Ishikawa (cell line): ENCODE measurements around the gene AP3D1.

Experiments
- CEBPB ChIP-seq: IDR thresholded peaks from 2 replicates; pipeline ENCODE4 v1.6.1; 2012
- CREB1 ChIP-seq: IDR thresholded peaks from 2 replicates; pipeline ENCODE4 v1.6.1; 2012; ENCODE audit warnings: low read depth
- EGR1 ChIP-seq: IDR thresholded peaks from 2 replicates; pipeline ENCODE4 v1.6.1; 2012
- EP300 ChIP-seq: IDR thresholded peaks from 2 replicates; pipeline ENCODE4 v1.6.1; 2012; ENCODE audit warnings: borderline replicate concordance
- FOXM1 ChIP-seq: IDR thresholded peaks from 2 replicates; pipeline ENCODE4 v1.6.1; 2012; ENCODE audit warnings: low read depth, borderline replicate concordance
- NFIC ChIP-seq: IDR thresholded peaks from 2 replicates; pipeline ENCODE4 v1.6.1; 2012
- RAD21 ChIP-seq: IDR thresholded peaks from 2 replicates; pipeline ENCODE4 v1.6.1; 2012; ENCODE audit warnings: low read depth
- TAF1 ChIP-seq: IDR thresholded peaks from 2 replicates; pipeline ENCODE4 v1.6.1; 2012; ENCODE audit warnings: low read depth, mild to moderate bottlenecking
- TCF12 ChIP-seq: IDR thresholded peaks from 2 replicates; pipeline ENCODE4 v1.6.1; 2012; ENCODE audit warnings: low read depth
- TEAD4 ChIP-seq: IDR thresholded peaks from 2 replicates; pipeline ENCODE4 v1.6.1; 2012
- YY1 ChIP-seq: IDR thresholded peaks from 2 replicates; pipeline ENCODE4 v1.6.1; 2012; ENCODE audit warnings: low read depth
- ZBTB7A ChIP-seq: IDR thresholded peaks from 2 replicates; pipeline ENCODE4 v1.6.1; 2012; ENCODE audit warnings: low read depth
- TF ChIP-seq, protein P1 (sequence below): IDR thresholded peaks from 2 replicates; pipeline ENCODE4 v1.6.1; 2012; ENCODE audit warnings: low read depth, mild to moderate bottlenecking
- TF ChIP-seq, protein P2 (sequence below): IDR thresholded peaks from 2 replicates; pipeline ENCODE4 v1.6.1; 2012
- TF ChIP-seq, protein P3 (sequence below): IDR thresholded peaks from 2 replicates; pipeline ENCODE4 v1.6.1; 2012

AP3D1 gene

DNA sequence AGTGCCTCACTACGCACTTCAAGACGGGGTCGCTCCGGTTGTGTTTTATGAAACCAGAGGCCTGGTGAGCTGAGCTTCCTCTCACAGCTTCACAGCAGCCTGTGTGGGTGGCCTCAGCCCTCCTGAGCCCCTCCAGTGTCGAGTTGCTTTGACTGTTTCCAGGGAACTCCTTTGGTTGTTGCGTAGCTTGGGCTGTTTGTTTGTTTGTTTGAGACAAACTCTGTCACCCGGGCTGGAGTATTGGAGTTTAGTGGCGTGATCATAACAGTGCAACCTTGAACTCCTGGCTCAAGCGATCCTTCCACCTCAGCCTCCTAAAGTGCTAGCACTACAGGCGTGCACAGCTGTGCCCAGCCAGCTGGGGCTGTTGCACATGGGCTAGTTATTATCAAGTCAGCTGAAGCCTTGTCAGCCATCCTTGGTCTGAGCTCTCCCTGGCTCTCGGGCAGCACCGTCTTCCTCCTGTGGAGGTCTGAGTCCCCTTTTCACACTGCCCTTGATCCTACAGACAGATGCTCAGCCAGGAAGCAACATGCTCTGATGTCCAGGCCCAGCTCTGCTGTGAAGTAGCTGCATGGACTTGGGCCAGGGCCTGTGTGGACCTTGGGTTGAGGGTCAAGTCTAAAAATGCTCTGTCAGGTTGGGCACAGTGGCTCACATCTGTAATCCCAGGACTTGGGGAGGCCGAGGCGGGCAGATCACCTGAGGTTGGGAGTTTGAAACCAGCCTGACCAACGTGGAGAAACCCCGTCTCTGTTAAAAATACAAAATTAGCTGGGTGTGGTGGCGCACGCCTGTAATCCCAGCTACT, 22.6 kb upstream of the AP3D1 start:
- TF ChIP-seq TCF12 (no peak), CEBPB (no peak), EP300 (no peak), ZBTB7A (no peak), NFIC (no peak), RAD21 (no peak), TAF1 (no peak)
- TF ChIP-seq, protein P1, sequence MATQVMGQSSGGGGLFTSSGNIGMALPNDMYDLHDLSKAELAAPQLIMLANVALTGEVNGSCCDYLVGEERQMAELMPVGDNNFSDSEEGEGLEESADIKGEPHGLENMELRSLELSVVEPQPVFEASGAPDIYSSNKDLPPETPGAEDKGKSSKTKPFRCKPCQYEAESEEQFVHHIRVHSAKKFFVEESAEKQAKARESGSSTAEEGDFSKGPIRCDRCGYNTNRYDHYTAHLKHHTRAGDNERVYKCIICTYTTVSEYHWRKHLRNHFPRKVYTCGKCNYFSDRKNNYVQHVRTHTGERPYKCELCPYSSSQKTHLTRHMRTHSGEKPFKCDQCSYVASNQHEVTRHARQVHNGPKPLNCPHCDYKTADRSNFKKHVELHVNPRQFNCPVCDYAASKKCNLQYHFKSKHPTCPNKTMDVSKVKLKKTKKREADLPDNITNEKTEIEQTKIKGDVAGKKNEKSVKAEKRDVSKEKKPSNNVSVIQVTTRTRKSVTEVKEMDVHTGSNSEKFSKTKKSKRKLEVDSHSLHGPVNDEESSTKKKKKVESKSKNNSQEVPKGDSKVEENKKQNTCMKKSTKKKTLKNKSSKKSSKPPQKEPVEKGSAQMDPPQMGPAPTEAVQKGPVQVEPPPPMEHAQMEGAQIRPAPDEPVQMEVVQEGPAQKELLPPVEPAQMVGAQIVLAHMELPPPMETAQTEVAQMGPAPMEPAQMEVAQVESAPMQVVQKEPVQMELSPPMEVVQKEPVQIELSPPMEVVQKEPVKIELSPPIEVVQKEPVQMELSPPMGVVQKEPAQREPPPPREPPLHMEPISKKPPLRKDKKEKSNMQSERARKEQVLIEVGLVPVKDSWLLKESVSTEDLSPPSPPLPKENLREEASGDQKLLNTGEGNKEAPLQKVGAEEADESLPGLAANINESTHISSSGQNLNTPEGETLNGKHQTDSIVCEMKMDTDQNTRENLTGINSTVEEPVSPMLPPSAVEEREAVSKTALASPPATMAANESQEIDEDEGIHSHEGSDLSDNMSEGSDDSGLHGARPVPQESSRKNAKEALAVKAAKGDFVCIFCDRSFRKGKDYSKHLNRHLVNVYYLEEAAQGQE = no peak

DNA sequence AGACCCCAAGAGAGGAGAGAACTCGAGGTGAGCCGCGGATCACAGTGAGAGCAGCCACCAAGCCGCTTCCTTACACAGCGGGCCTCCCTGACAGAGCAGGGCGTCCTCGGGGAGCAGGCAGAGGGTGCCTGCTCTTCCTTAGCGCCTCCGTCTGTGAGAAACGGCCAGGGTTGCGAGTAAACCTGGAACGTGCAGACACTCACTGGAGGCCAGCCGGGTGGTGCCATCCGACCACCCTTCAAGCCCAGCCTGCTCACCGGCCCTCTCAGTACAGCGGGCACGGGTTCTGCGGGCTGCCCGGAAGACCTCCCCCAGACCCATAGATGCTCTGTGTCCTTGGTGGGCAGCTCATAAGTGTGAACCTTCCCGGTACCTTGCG, 22.0 kb upstream of the AP3D1 start:
- TF ChIP-seq, protein P2, sequence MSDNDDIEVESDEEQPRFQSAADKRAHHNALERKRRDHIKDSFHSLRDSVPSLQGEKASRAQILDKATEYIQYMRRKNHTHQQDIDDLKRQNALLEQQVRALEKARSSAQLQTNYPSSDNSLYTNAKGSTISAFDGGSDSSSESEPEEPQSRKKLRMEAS = no peak

DNA sequence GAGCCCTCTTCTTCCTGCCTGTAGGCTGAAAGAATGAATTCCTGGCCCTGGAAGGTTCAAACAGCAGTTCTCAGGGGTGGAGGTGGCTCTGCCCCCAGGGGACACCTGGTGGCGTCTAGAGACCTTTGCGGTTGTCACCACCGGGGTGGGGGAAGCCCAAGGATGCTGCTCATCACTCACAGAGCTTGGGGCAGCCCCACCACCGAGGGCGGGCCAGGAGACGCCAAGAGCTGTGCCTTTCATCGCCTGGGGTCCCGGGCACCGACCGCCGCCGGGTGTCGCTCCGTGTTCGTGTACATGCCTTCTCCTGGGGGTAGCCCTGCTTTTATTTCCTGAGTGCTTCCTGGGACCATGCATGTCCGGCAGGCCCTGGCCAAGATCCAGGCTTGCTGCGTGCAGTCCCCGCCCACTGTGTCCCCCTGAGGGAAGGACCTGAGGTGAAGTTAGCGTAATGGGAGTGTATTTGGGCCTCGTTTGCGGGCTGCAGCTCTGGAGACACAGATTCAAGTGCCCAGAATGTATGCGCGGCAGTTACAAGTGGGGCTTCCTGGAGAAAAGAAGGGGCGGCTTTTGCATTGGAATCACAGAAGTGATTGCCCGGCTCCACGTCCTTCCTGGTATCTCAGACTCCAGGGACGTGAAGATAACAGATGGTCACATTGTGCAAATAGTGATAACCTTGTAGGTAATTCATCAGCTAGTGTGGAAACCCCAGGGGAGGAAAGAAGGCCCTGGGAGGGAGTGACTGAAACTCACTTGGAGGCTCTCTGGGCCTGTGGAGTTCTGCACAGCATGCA, 20.2 kb upstream of the AP3D1 start:
- TF ChIP-seq EGR1 = no peak
- no peak for TF ChIP-seq RAD21
- TF ChIP-seq, protein P1 = no peak
- no peak for TF ChIP-seq TEAD4
- no peak for TF ChIP-seq ZBTB7A
- no peak for TF ChIP-seq CREB1
- TF ChIP-seq, protein P2 = no peak
- no peak for TF ChIP-seq FOXM1
- no peak for TF ChIP-seq TCF12
- no peak for TF ChIP-seq EP300
- TF ChIP-seq, protein P3, sequence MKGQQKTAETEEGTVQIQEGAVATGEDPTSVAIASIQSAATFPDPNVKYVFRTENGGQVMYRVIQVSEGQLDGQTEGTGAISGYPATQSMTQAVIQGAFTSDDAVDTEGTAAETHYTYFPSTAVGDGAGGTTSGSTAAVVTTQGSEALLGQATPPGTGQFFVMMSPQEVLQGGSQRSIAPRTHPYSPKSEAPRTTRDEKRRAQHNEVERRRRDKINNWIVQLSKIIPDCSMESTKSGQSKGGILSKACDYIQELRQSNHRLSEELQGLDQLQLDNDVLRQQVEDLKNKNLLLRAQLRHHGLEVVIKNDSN = no peak
- no peak for TF ChIP-seq TAF1

DNA sequence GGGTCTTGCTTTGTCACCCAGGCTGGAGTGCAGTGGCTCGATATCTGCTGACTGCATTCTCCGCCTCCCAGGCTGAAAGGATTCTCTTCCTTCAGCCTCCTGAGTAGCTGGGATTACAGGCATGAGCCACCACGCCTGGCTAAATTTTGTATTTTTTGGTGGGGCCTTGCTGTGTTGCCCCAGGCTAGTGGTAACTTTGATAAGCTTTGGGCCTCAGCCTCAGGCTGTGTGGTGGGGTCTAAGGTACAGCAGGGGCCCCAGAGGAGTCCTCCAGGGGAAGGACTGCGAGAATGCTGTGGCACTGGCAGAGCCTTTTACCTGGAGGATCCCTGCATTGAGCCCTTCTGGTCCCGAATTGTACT, 19.6 kb upstream of the AP3D1 start:
- TF ChIP-seq TCF12 (no peak), CEBPB (no peak), YY1 (no peak), EGR1 (no peak), FOXM1 (no peak)
- TF ChIP-seq, protein P3 = no peak

DNA sequence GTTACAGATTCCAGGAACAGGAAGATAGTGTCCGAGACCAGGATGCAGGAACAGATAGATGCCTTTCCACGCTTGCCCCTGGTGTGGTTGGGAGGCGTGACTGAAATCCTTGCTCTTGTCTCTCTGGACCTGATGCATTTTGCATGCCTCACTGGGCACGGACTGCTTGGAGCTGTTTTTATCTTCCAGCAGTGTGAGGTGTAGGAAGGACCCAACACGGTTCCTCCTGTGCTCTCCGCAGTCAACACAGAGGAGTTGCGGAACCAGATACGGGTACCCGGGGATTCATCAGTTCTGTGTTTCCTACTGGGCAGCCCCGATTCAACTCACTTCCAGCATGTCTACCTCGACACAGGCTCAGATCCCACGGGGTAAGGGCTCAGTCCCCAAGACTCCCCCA, 18.9 kb upstream of the AP3D1 start:
- TF ChIP-seq CREB1 (no peak), RAD21 (no peak), NFIC (no peak), CEBPB (no peak), TAF1 (no peak), TCF12 (no peak), FOXM1 (no peak), YY1 (no peak), EP300 (no peak), ZBTB7A (no peak), EGR1 (no peak), TEAD4 (no peak)
- TF ChIP-seq, protein P3 = no peak
- TF ChIP-seq, protein P1 = no peak
- TF ChIP-seq, protein P2 = no peak
